Measurements from ENCODE around the gene SLC12A8.

Gene SLC12A8

GRCh38 chr3:125186261-125186787, 26.2 kb downstream of the SLC12A8 start:
- no peak for DNase-seq

GRCh38 chr3:125185805-125186204, 26.7 kb downstream of the SLC12A8 start:
- no peak for DNase-seq

GRCh38 chr3:125179884-125180240, 32.7 kb downstream of the SLC12A8 start:
- DNase-seq: no peak

- DNase-seq: no peak
These were observed 33.2 kb downstream of the SLC12A8 start for GRCh38 chr3:125179143-125179883.

GRCh38 chr3:125177746-125178145, 34.8 kb downstream of the SLC12A8 start:
- no peak for DNase-seq

GRCh38 chr3:125175295-125176078, 37.1 kb downstream of the SLC12A8 start:
- no peak for DNase-seq

GRCh38 chr3:125172346-125172745, 40.2 kb downstream of the SLC12A8 start:
- no peak for DNase-seq

GRCh38 chr3:125168711-125169393, 43.7 kb downstream of the SLC12A8 start:
- peak in 1 of 2 experiments; percentile 60 for DNase-seq

GRCh38 chr3:125166599-125167136, 45.9 kb downstream of the SLC12A8 start:
- no peak for DNase-seq

- no peak for DNase-seq
These were observed 46.5 kb downstream of the SLC12A8 start for GRCh38 chr3:125165948-125166553.

GRCh38 chr3:125165189-125165947, 47.2 kb downstream of the SLC12A8 start:
- peak in 1 of 2 experiments; percentile 35 for DNase-seq

- DNase-seq: no peak
These were observed 48.6 kb downstream of the SLC12A8 start for GRCh38 chr3:125163739-125164601.

- no peak for DNase-seq
These were observed 50.8 kb downstream of the SLC12A8 start for GRCh38 chr3:125161607-125162219.

GRCh38 chr3:125160606-125161371, 51.8 kb downstream of the SLC12A8 start:
- peak; percentile 8 for DNase-seq

- DNase-seq: no peak
These were observed 55.4 kb downstream of the SLC12A8 start for GRCh38 chr3:125157183-125157582.

- no peak for DNase-seq
These were observed 56.1 kb downstream of the SLC12A8 start for GRCh38 chr3:125156456-125156855.

GRCh38 chr3:125154800-125155269, 57.7 kb downstream of the SLC12A8 start:
- DNase-seq: no peak

GRCh38 chr3:125154110-125154509, 58.4 kb downstream of the SLC12A8 start:
- DNase-seq: no peak

GRCh38 chr3:125152951-125153350, 59.6 kb downstream of the SLC12A8 start:
- peak in 1 of 2 experiments; percentile 70 for DNase-seq
